Measurements from ENCODE around the gene AIFM3. TPM values are rescaled to one million over a fixed set of nuclear protein-coding genes. Genes with fewer than 3 reads are reported as not detected.

The AIFM3 gene
- total and polyA plus RNA-seq, 10 donors: 2.0 to 8.7 (median 5.7) TPM

DNA sequence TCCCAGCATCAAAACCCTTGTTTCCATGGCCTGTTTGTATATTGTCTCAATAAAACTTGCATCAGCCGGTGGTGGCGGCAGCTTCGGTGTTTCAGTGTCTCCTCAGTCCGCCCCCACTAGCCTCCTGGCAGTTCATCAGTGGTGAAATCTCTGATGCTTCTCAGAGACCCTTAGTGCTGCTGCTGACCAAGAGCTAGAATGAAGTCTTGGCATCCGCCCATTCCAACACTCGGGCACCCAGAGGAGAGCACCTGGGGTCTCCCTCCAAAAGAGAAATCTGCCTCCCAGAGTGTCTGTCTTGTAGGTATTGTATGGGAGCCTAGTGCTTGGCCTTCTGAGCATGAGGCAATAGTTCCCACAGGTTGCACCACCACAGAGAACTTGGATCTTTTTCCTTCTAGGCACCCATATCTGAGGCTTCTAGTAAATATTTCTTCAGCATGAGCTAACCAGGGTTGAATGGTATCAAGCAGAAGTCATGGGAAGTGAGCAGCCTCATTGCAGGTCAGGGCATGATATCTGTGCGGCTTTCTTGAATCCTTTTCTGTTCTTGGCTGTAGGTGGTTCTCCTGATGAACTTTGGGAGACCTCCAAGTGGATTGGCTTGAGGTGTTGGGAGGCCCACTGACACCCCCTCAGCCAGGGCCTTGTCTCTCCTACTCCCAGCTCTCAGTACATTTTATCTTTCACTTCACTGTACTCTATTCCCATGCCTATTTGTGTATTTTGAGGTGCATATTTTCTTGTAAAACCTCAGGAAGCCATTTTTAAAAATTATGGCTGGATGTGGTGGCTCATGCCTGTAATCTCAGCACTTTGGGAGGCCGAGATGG, 13.2 kb upstream of the AIFM3 start:
- no peaks in the 10 kb centered on the region for H3K9me3 ChIP-seq

GRCh38 chr22:20955548-20955947, 11.5 kb upstream of the AIFM3 start:
- WGBS, 5 donors: 72 to 88% (median 76%) methylated on average over 7 of the region's 7 CpGs
- H3K4me3 ChIP-seq: no peak overlapping the region
- H3K36me3 ChIP-seq: peaks cover 0 to 41% (median 29%) of the 10 kb centered on the region in 6 donors
- H3K27ac ChIP-seq: no peak overlapping the region
- no peaks in the 10 kb centered on the region for H3K9me3 ChIP-seq
- DNase-seq: peak; percentile 39
- intact Hi-C loops (cut with DNase I; ENCODE audit: low total_unique reads): no loop called here
- H3K27me3 ChIP-seq (replicated peaks in 1 of 7): peaks cover 0 to 31% (median 0%) of the 10 kb centered on the region in 7 donors
- TF ChIP-seq POLR2A (IDR thresholded peaks at IDR 0.05) (no peak), POLR2AphosphoS5 (IDR thresholded peaks at IDR 0.05) (no peak)
- TF ChIP-seq, protein P1, sequence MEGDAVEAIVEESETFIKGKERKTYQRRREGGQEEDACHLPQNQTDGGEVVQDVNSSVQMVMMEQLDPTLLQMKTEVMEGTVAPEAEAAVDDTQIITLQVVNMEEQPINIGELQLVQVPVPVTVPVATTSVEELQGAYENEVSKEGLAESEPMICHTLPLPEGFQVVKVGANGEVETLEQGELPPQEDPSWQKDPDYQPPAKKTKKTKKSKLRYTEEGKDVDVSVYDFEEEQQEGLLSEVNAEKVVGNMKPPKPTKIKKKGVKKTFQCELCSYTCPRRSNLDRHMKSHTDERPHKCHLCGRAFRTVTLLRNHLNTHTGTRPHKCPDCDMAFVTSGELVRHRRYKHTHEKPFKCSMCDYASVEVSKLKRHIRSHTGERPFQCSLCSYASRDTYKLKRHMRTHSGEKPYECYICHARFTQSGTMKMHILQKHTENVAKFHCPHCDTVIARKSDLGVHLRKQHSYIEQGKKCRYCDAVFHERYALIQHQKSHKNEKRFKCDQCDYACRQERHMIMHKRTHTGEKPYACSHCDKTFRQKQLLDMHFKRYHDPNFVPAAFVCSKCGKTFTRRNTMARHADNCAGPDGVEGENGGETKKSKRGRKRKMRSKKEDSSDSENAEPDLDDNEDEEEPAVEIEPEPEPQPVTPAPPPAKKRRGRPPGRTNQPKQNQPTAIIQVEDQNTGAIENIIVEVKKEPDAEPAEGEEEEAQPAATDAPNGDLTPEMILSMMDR (IDR thresholded peaks at IDR 0.05 in 8 of 11, conservative IDR thresholded peaks at IDR 0.05 in 3 of 11): no peak
- peaks cover 0 to 29% (median 20%) of the 10 kb centered on the region in 6 donors for H3K4me1 ChIP-seq

More for the DNA sequence above, 13.2 kb upstream of the AIFM3 start:
- no peak overlapping the region for H3K27ac ChIP-seq
- 85 to 97% (median 90%) methylated on average over 8 of the region's 8 CpGs for WGBS, 5 donors
- peaks cover 0 to 40% (median 20%) of the 10 kb centered on the region in 6 donors for H3K4me1 ChIP-seq
- no peak overlapping the region for H3K4me3 ChIP-seq
- TF ChIP-seq, protein P1 (IDR thresholded peaks at IDR 0.05 in 8 of 11, conservative IDR thresholded peaks at IDR 0.05 in 3 of 11): no peak
- TF ChIP-seq POLR2AphosphoS5 (IDR thresholded peaks at IDR 0.05) (peak in 1 of 3 donors; percentile 18), POLR2A (IDR thresholded peaks at IDR 0.05) (no peak)
- H3K27me3 ChIP-seq (replicated peaks in 1 of 7): peaks cover 0 to 22% (median 0%) of the 10 kb centered on the region in 7 donors
- DNase-seq: no peak
- intact Hi-C loops (cut with DNase I; ENCODE audit: low total_unique reads): no loop called here
- peaks cover 0 to 57% (median 42%) of the 10 kb centered on the region in 6 donors for H3K36me3 ChIP-seq

DNA sequence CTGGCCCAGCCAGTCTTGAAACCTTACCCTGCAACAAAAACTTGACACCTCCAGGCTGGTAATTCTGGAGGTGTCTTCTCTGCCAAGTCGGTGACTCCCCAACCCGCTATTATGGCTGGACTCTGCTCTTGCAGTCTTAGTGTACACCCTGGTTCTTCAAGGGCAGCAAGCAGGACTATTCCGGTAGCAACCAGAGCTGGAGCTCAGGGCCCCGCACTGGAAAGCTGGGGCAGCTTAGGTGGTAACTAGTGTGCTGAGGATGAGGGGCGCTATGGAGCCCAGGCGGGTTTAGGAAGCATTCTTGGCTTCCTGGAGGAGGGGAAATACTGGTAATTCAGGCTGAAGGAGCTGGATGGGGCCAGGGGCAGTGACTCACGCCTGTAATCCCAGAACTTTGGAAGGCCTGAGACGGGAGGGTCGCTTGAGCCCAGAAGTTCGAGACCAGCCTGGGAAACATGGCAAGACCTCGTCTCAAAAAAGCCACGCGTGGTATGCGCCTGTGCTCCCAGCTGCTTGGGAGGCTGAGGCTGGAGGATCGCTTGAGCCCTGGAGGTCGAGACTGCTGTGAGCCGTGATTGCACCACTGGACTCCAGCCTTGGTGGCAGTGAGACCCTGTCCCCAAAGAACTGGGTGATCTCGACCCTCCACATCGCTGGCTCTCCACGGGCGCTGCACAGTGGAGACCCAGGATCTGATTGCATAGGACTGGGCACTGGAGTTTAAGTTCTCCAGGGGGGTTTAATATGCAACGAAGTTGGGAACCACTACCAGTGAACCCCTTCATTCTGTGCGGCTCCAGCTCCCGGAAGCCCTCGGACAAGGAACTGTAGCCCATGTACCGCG, 10.6 kb upstream of the AIFM3 start:
- no peak for DNase-seq
- no peak for TF ChIP-seq POLR2A (IDR thresholded peaks at IDR 0.05)
- TF ChIP-seq, protein P1 (IDR thresholded peaks at IDR 0.05 in 8 of 11, conservative IDR thresholded peaks at IDR 0.05 in 3 of 11): no peak
- peak in 1 of 3 donors; percentile 18 for TF ChIP-seq POLR2AphosphoS5 (IDR thresholded peaks at IDR 0.05)
- intact Hi-C loops (cut with DNase I; ENCODE audit: low total_unique reads): no loop called here
- no peaks in the 10 kb centered on the region for H3K9me3 ChIP-seq
- H3K4me3 ChIP-seq: peak overlapping the region; percentile 43 to 73 (median 58)
- peaks cover 0 to 32% (median 19%) of the 10 kb centered on the region in 6 donors for H3K36me3 ChIP-seq
- H3K27ac ChIP-seq: peak overlapping the region in 4 of 8 donors; percentile 10 to 81 (median 58)
- WGBS, 5 donors: 50 to 58% (median 53%) methylated on average over 13 to 27 of the region's 27 CpGs
- peaks cover 0 to 32% (median 20%) of the 10 kb centered on the region in 6 donors for H3K4me1 ChIP-seq
- H3K27me3 ChIP-seq (replicated peaks in 1 of 7): peaks cover 0 to 31% (median 0%) of the 10 kb centered on the region in 7 donors

Measured in spleen (tissue), 11 donors.